T-helper 1 cell treated with Interleukin-12 subunit alpha and Interleukin-12 subunit beta and Interleukin-4 antibody, amounts not matched to agents 30 ng/mL and 1 ng/mL, for 36 hours (primary cell): Measurements from ENCODE around the gene SLC1A7. TPM values are rescaled to one million over a fixed set of nuclear protein-coding genes. Genes with fewer than 3 reads are reported as not detected.

ENCODE experiments used
- intact Hi-C: fragments of 100-400 bp; cut with micrococcal nuclease; formaldehyde crosslinking; loops from one replicate; pipeline ENCODE4 v1.15.1; 2024
- total RNA-seq: library from RNA; stranded (reverse); gene quantifications from 2 replicates; pipeline ENCODE4 v1.2.3, GENCODE V29; 2022

Gene SLC1A7
- total RNA-seq, 1 donor from 2014 or later: not detected

- intact Hi-C loops: no loop called here
Measured at GRCh38 chr1:53077599-53077965, 64.9 kb downstream of the SLC1A7 start.

GRCh38 chr1:53076721-53077598 lies 65.5 kb downstream of the SLC1A7 start:
- intact Hi-C loops: no loop called here

GRCh38 chr1:53076165-53076564 lies 66.3 kb downstream of the SLC1A7 start:
- intact Hi-C loops: no loop called here

GRCh38 chr1:53075761-53076163 lies 66.7 kb downstream of the SLC1A7 start:
- intact Hi-C loops: no loop called here

GRCh38 chr1:53075206-53075605 lies 67.2 kb downstream of the SLC1A7 start:
- intact Hi-C loops: no loop called here

- intact Hi-C loops: no loop called here
Measured at GRCh38 chr1:53074313-53075154, 67.9 kb downstream of the SLC1A7 start.

GRCh38 chr1:53073868-53074311 lies 68.5 kb downstream of the SLC1A7 start:
- intact Hi-C loops: no loop called here

GRCh38 chr1:53073287-53073686 lies 69.2 kb downstream of the SLC1A7 start:
- intact Hi-C loops: no loop called here

GRCh38 chr1:53071915-53072314 lies 70.5 kb downstream of the SLC1A7 start:
- intact Hi-C loops: no loop called here

- intact Hi-C loops: no loop called here
Measured at GRCh38 chr1:53071167-53071865, 71.1 kb downstream of the SLC1A7 start.

- intact Hi-C loops: no loop called here
Measured at GRCh38 chr1:53070621-53071020, 71.8 kb downstream of the SLC1A7 start.

GRCh38 chr1:53069663-53070327 lies 72.6 kb downstream of the SLC1A7 start:
- intact Hi-C loops: no loop called here

- intact Hi-C loops: no loop called here
Measured at GRCh38 chr1:53069265-53069662, 73.2 kb downstream of the SLC1A7 start.

GRCh38 chr1:53068314-53069099 lies 73.9 kb downstream of the SLC1A7 start:
- intact Hi-C loops: no loop called here

- intact Hi-C loops: no loop called here
Measured at GRCh38 chr1:53067886-53068285, 74.6 kb downstream of the SLC1A7 start.

- intact Hi-C loops: no loop called here
Measured at GRCh38 chr1:53066891-53067738, 75.3 kb downstream of the SLC1A7 start.

GRCh38 chr1:53066488-53066887 lies 76.0 kb downstream of the SLC1A7 start:
- intact Hi-C loops: no loop called here

- intact Hi-C loops: no loop called here
Measured at GRCh38 chr1:53065391-53065790, 77.0 kb downstream of the SLC1A7 start.

GRCh38 chr1:53063744-53064515 lies 78.5 kb downstream of the SLC1A7 start:
- intact Hi-C loops: no loop called here
